HG03039 (cell line): ENCODE results near the gene PREPL.
"Not testable (repeated sequence)": the region's sequence is repeated elsewhere in the genome, so short reads cannot be mapped to it uniquely, and the experiment has no call there.

ENCODE experiments used
- ATAC-seq: cut with Tn5 transposase; IDR thresholded peaks from one replicate; pipeline ENCODE4 v1.9.1; 2021; ENCODE audit warnings: mild to moderate bottlenecking, moderate library complexity; ENCODE audit not compliant: unreplicated experiment

Gene PREPL

GRCh38 chr2:44349506-44349905, 11.8 kb downstream of the PREPL start:
- no peak for ATAC-seq

GRCh38 chr2:44348400-44348799, 12.9 kb downstream of the PREPL start:
- no peak for ATAC-seq

GRCh38 chr2:44347526-44347925, 13.8 kb downstream of the PREPL start:
- ATAC-seq, result no peak

GRCh38 chr2:44342854-44343253, 18.4 kb downstream of the PREPL start:
- ATAC-seq, result no peak

- ATAC-seq, result no peak
Measured at GRCh38 chr2:44335806-44336538, 25.3 kb downstream of the PREPL start.

GRCh38 chr2:44333994-44334393, 27.3 kb downstream of the PREPL start:
- no peak for ATAC-seq

GRCh38 chr2:44330801-44331200, 30.5 kb downstream of the PREPL start:
- ATAC-seq, result no peak

GRCh38 chr2:44329343-44329742, 32.0 kb downstream of the PREPL start:
- ATAC-seq, result no peak

- no peak for ATAC-seq
Measured at GRCh38 chr2:44328750-44329149, 32.5 kb downstream of the PREPL start.

GRCh38 chr2:44326548-44327264, 34.6 kb downstream of the PREPL start:
- ATAC-seq, result no peak

- ATAC-seq, result no peak
Measured at GRCh38 chr2:44325897-44326296, 35.4 kb downstream of the PREPL start.

GRCh38 chr2:44324971-44325426, 36.3 kb downstream of the PREPL start:
- no peak for ATAC-seq

- no peak for ATAC-seq
Measured at GRCh38 chr2:44321360-44321759, 39.9 kb downstream of the PREPL start.

- ATAC-seq, result no peak
Measured at GRCh38 chr2:44320832-44321231, 40.5 kb downstream of the PREPL start.

GRCh38 chr2:44315945-44316344, 45.3 kb downstream of the PREPL start:
- no peak for ATAC-seq

GRCh38 chr2:44314362-44314761, 46.9 kb downstream of the PREPL start:
- no peak for ATAC-seq

- ATAC-seq, result no peak
Measured at GRCh38 chr2:44310287-44310686, 51.0 kb downstream of the PREPL start.

GRCh38 chr2:44305882-44306281, 55.4 kb downstream of the PREPL start:
- no peak for ATAC-seq

- ATAC-seq, result no peak
Measured at GRCh38 chr2:44304258-44304657, 57.0 kb downstream of the PREPL start.

- not testable (repeated sequence) for ATAC-seq
Measured at GRCh38 chr2:44303766-44304165, 57.5 kb downstream of the PREPL start.

- ATAC-seq, result no peak
Measured at GRCh38 chr2:44301111-44301510, 60.2 kb downstream of the PREPL start.

GRCh38 chr2:44299635-44300034, 61.7 kb downstream of the PREPL start:
- ATAC-seq, result no peak
